GM12873 (cell line): ENCODE measurements around the gene PCYT1A.
A peak's percentile ranks its signal among the peaks of the same experiment; 100 is the strongest.

Source experiments
- TF ChIP-seq, protein P1 (sequence below): IDR thresholded peaks from 2 replicates; pipeline ENCODE4 v1.5.1; 2012; ENCODE audit warnings: low read depth, mild to moderate bottlenecking, moderate library complexity, low read length, control low read depth; ENCODE audit not compliant: insufficient read depth; ENCODE audit errors: missing control alignments

Gene PCYT1A

DNA sequence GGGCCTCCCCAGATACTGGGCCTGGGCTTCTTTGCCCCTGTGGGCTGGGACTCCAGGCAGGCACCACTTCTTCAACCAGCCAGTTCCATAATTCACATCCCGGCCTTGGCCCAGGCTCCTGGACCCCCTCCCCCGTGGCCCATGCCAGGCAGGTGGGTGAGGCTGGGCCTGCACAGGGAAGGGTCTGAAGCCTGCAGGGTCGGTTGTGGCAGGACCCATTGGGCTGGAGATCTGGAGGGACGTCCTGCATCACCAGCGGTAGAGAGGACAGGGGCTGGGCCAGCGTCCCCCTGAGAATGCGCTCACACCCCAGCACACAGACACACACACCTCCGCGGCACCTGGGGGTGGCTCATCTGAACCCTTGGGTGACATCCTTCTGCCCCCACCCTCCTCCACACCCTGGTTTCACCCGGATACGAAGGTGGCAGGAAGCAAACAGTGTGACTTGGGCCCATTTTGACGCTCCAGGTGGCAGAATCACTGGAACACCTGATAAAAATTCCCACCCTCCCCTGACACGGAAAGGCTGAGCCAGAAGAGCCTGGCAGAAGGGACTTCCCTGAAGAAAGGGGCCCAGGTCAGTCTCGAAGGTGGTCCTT is 91.8 kb downstream of the PCYT1A start:
- TF ChIP-seq, protein P1, sequence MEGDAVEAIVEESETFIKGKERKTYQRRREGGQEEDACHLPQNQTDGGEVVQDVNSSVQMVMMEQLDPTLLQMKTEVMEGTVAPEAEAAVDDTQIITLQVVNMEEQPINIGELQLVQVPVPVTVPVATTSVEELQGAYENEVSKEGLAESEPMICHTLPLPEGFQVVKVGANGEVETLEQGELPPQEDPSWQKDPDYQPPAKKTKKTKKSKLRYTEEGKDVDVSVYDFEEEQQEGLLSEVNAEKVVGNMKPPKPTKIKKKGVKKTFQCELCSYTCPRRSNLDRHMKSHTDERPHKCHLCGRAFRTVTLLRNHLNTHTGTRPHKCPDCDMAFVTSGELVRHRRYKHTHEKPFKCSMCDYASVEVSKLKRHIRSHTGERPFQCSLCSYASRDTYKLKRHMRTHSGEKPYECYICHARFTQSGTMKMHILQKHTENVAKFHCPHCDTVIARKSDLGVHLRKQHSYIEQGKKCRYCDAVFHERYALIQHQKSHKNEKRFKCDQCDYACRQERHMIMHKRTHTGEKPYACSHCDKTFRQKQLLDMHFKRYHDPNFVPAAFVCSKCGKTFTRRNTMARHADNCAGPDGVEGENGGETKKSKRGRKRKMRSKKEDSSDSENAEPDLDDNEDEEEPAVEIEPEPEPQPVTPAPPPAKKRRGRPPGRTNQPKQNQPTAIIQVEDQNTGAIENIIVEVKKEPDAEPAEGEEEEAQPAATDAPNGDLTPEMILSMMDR: no peak

DNA sequence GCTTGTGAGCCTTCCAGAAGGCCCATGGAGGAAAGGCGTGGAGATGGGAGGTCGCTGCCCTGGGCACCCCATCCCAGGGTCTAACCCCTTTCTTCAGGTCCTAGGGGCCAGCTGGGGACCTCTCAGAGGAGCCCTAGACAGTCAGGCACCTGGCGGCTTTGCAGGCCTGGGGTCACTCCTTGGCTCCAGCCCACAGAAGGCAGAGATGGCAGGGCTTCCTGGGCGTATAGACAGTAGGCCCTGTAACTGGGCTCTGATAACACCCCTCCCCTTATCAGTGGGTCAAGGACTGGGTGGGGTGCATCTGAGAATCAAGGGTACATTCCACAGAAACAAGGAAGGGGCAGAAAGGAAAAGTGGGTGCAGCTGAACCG is 93.0 kb downstream of the PCYT1A start:
- TF ChIP-seq, protein P1: no peak

- TF ChIP-seq, protein P1: no peak
Observed at GRCh38 chr3:196193736-196194541, 93.6 kb downstream of the PCYT1A start.

DNA sequence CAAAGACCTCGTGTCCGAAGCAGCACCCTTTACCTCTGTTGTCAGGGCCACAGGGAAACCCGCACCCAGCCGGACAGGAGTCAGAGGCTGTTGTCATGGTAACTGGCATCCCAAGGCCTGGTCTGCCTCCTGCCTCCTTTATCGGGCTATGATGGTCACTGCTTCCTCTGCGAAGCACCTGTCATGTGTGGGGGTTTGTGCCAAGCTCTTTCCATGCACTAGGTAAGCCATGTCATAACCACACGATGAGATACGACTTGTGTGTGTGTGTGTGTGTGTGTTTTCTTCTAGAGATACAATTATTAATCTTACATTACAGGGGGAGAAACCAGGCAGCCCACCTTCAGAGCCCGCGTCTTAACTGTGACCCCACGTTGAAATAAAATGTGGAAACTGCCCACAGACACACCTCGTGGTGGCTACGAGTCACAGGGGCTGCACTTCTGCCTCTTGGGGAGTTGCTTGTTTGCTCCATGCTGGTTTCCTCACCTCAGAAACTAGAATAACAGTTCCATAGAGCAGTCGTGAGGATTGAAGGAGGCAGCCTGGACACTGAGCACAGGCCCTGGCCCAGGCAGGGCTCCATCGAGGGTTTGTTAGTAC is 94.3 kb downstream of the PCYT1A start:
- TF ChIP-seq, protein P1: no peak

DNA sequence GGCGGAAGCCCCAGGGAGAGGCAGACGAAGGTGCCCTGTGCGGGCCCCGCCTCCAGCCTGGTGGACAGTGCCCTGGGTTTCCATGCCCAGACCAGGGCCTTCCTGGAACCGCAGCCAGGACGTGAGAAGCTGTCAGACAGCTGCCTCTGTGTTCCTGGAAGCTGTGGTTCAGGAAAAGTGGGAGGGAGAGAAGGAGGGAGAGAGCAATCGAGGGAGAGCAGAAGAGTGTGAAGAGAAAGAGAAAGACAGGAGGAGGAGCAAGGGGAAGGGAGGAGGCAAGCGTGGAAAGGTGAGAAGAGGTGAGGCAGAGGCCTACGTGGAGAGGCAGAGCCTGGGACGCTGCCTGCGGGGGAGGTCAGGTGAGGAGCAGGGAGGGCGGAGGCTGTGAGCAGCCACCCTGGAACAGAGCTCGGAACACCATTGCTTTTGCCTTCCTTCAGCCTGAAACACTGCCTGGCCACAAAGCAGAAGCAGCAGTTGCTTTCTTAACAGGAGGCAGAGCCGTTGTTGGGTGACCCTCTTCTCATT is 94.9 kb downstream of the PCYT1A start:
- TF ChIP-seq, protein P1: no peak

DNA sequence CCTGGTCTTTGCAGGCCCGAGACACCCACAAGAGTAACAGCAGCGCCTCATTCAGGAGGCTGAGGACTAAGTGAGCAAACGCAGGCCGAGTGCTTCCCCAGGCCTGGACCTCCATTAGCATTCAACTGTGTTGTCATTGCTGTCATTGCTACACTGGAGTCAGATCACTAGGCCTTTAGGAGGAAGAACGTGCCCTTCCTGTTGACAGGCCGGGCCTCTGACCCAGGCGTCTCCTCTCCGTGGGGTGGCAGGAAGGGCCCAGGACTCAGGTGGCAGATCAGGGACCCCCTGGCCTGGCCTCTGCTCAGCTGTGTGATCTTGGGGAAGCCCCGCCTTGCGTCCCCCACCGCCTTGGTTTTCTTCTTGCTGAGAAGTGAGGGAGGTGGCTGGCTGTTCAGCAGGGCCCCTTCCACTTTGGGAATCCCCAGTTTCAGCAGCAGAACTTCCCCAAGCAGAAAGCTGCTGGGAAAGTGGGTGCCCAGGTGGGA is 95.4 kb downstream of the PCYT1A start:
- TF ChIP-seq, protein P1: peak; percentile 65
